Hepatocyte (in vitro differentiated cells): Measurements from ENCODE around the gene TCF19.

ENCODE experiments used
- EZH2 ChIP-seq: fragments of 200-600 bp; sonication (generic); IDR thresholded peaks from 2 replicates; pipeline ENCODE4 v1.6.1; 2016; ENCODE audit warnings: antibody characterized with exemption, mild to moderate bottlenecking, borderline replicate concordance
- TF ChIP-seq, protein P1 (sequence below): fragments of 200-600 bp; sonication (generic); IDR thresholded peaks from 2 replicates; pipeline ENCODE4 v1.5.1; 2016; ENCODE audit warnings: antibody characterized with exemption, mild to moderate bottlenecking; ENCODE audit not compliant: poor library complexity

DNA sequence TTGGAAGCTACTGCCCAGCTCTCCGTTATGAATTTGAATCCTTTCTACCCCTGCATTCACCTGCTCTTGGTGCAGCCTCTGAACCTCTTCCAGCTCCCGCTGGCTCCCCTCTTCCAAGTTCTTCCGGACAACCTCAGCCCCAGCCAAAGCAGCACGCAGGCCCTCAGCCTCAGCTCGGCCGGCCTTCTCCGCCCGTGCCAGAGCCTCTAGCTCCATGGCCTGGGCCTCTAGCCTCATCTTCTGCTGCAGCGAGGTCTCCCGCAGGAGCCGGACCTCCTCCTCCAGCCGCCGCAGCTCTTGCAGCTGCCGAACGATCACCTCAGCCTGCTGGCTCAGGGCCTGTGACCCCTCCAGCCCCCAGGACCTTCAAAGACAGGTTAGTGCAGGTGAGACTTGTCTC, 4.0 kb upstream of the TCF19 start:
- TF ChIP-seq, protein P1, sequence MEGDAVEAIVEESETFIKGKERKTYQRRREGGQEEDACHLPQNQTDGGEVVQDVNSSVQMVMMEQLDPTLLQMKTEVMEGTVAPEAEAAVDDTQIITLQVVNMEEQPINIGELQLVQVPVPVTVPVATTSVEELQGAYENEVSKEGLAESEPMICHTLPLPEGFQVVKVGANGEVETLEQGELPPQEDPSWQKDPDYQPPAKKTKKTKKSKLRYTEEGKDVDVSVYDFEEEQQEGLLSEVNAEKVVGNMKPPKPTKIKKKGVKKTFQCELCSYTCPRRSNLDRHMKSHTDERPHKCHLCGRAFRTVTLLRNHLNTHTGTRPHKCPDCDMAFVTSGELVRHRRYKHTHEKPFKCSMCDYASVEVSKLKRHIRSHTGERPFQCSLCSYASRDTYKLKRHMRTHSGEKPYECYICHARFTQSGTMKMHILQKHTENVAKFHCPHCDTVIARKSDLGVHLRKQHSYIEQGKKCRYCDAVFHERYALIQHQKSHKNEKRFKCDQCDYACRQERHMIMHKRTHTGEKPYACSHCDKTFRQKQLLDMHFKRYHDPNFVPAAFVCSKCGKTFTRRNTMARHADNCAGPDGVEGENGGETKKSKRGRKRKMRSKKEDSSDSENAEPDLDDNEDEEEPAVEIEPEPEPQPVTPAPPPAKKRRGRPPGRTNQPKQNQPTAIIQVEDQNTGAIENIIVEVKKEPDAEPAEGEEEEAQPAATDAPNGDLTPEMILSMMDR = no peak
- TF ChIP-seq EZH2 = no peak
